NT2/D1 (cell line): ENCODE results near the gene SGK1.

Experiments
- DNase-seq: peaks from one replicate; pipeline ENCODE4 v3.0.0-alpha.2; 2011; ENCODE audit warnings: low read depth, low spot score
- H3K27me3 ChIP-seq: 2 replicates; pipeline ENCODE4 v1.6.0; 2011; ENCODE audit warnings: mild to moderate bottlenecking; ENCODE audit not compliant: insufficient read length, insufficient read depth
- H3K36me3 ChIP-seq: 2 replicates; pipeline ENCODE4 v1.6.1; 2011; ENCODE audit warnings: mild to moderate bottlenecking, low read length, mixed read lengths; ENCODE audit not compliant: insufficient read depth, insufficient read length
- H3K4me1 ChIP-seq: 2 replicates; pipeline ENCODE4 v1.5.1; 2011; ENCODE audit not compliant: insufficient read depth, insufficient read length
- H3K4me3 ChIP-seq: 2 replicates; pipeline ENCODE4 v1.5.1; 2011; ENCODE audit warnings: low read depth; ENCODE audit not compliant: insufficient read length
- H3K9ac ChIP-seq: 2 replicates; pipeline ENCODE4 v1.6.0; 2011; ENCODE audit warnings: low read depth; ENCODE audit not compliant: insufficient read length
- H3K9me3 ChIP-seq: 2 replicates; pipeline ENCODE4 v1.5.1; 2011; ENCODE audit warnings: mild to moderate bottlenecking, low read length; ENCODE audit not compliant: insufficient read depth
- SUZ12 ChIP-seq: IDR thresholded peaks from 2 replicates; pipeline ENCODE4 v1.6.1; 2011; ENCODE audit not compliant: insufficient read length, insufficient read depth; ENCODE audit errors: extremely low read depth
- YY1 ChIP-seq: IDR thresholded peaks from 2 replicates; pipeline ENCODE4 v1.6.1; 2011; ENCODE audit not compliant: insufficient read length, insufficient read depth
- ZNF274 ChIP-seq: IDR thresholded peaks from 2 replicates; pipeline ENCODE4 v1.6.1; 2011; ENCODE audit warnings: mild to moderate bottlenecking, low read depth, low read length

SGK1 gene

GRCh38 chr6:134318236-134318973, 493 bp upstream of the SGK1 start:
- H3K9me3 ChIP-seq: no peaks in the 10 kb centered on the region
- TF ChIP-seq SUZ12: no peak
- TF ChIP-seq ZNF274: no peak
- H3K9ac ChIP-seq: no peak overlapping the region
- H3K4me1 ChIP-seq: peaks cover 2% of the 10 kb centered on the region
- DNase-seq: no peak
- H3K27me3 ChIP-seq: peaks cover 17% of the 10 kb centered on the region
- peak overlapping the region; percentile 32 for H3K4me3 ChIP-seq
- H3K36me3 ChIP-seq: no peaks in the 10 kb centered on the region

- peak overlapping the region; percentile 32 for H3K4me3 ChIP-seq
- H3K27me3 ChIP-seq: peaks cover 17% of the 10 kb centered on the region
Observed at GRCh38 chr6:134316733-134317431, 1.0 kb downstream of the SGK1 start.

GRCh38 chr6:134315974-134316441, 1.9 kb downstream of the SGK1 start:
- no peak overlapping the region for H3K4me3 ChIP-seq
- no peak for DNase-seq
- H3K9me3 ChIP-seq: no peaks in the 10 kb centered on the region
- H3K9ac ChIP-seq: no peak overlapping the region
- H3K36me3 ChIP-seq: no peaks in the 10 kb centered on the region
- peaks cover 2% of the 10 kb centered on the region for H3K4me1 ChIP-seq
- TF ChIP-seq ZNF274 (no peak), YY1 (no peak), SUZ12 (no peak)
- peaks cover 17% of the 10 kb centered on the region for H3K27me3 ChIP-seq

More at GRCh38 chr6:134316733-134317431, 1.0 kb downstream of the SGK1 start:
- TF ChIP-seq SUZ12: no peak
- no peak for TF ChIP-seq YY1
- no peak for TF ChIP-seq ZNF274
- DNase-seq: no peak
- Histone ChIP-seq H3K9ac (no peak overlapping the region), H3K4me1 (peaks cover 2% of the 10 kb centered on the region), H3K36me3 (no peaks in the 10 kb centered on the region), H3K9me3 (no peaks in the 10 kb centered on the region)

- no peak overlapping the region for H3K4me3 ChIP-seq
- TF ChIP-seq ZNF274 (no peak), SUZ12 (no peak), YY1 (no peak)
- H3K9ac ChIP-seq: no peak overlapping the region
- no peaks in the 10 kb centered on the region for H3K36me3 ChIP-seq
- H3K27me3 ChIP-seq: peaks cover 17% of the 10 kb centered on the region
- H3K9me3 ChIP-seq: no peaks in the 10 kb centered on the region
- DNase-seq: no peak
- peaks cover 2% of the 10 kb centered on the region for H3K4me1 ChIP-seq
Observed at GRCh38 chr6:134315189-134315588, 2.7 kb downstream of the SGK1 start.

GRCh38 chr6:134314006-134314821, 3.7 kb downstream of the SGK1 start:
- DNase-seq: no peak
- Histone ChIP-seq H3K4me3 (no peak overlapping the region), H3K4me1 (peaks cover 2% of the 10 kb centered on the region), H3K27me3 (peaks cover 14% of the 10 kb centered on the region), H3K36me3 (no peaks in the 10 kb centered on the region), H3K9ac (no peak overlapping the region), H3K9me3 (no peaks in the 10 kb centered on the region)
- TF ChIP-seq ZNF274: no peak
- no peak for TF ChIP-seq SUZ12
- no peak for TF ChIP-seq YY1

- no peaks in the 10 kb centered on the region for H3K36me3 ChIP-seq
- H3K4me1 ChIP-seq: no peaks in the 10 kb centered on the region
- no peak for TF ChIP-seq YY1
- no peak for TF ChIP-seq ZNF274
- no peak for TF ChIP-seq SUZ12
- H3K4me3 ChIP-seq: no peak overlapping the region
- no peaks in the 10 kb centered on the region for H3K9me3 ChIP-seq
- no peak overlapping the region for H3K9ac ChIP-seq
- no peak for DNase-seq
- H3K27me3 ChIP-seq: peaks cover under 1% of the 10 kb centered on the region
Observed at GRCh38 chr6:134312038-134312660, 5.8 kb downstream of the SGK1 start.
